ENCODE data around the gene KLHL35.

The KLHL35 gene

GRCh38 chr11:75449776-75450175, 16.8 kb upstream of the KLHL35 start:
- H3K4me3 ChIP-seq (ENCODE audit: control insufficient read depth in 1 of 7, extremely low read depth in 1 of 7, insufficient read depth in 4 of 7, low read depth in 2 of 7, low read length in 6 of 7), result no peak overlapping the region
- ChIA-PET POLR2A (no interaction called here), CTCF (interaction anchor here (1.5 to 2.5 kb wide), 2 partner anchors 80 to 85 kb away, joined by 5 to 8 read pairs; no protein-coding TSS in a partner anchor)
- no peak overlapping the region for H3K27ac ChIP-seq (ENCODE audit: insufficient read depth in 1 of 2, low read depth in 1 of 2, low read length in 2 of 2, poor library complexity in 1 of 2, severe bottlenecking in 2 of 2)
- no peaks in the 10 kb centered on the region for H3K9me3 ChIP-seq (ENCODE audit: control extremely low read depth in 1 of 5, control insufficient read depth in 4 of 5, insufficient read depth in 2 of 5, low read depth in 1 of 5, low read length in 4 of 5)
- H3K27me3 ChIP-seq (replicated peaks in 2 of 5; ENCODE audit: control insufficient read depth in 4 of 5, insufficient read depth in 5 of 5, low read length in 4 of 5), result no peaks in the 10 kb centered on the region
- no peak for DNase-seq
- 98% methylated on average over 11 of the region's 11 CpGs for WGBS (ENCODE audit: insufficient coverage)
- no peaks in the 10 kb centered on the region for H3K36me3 ChIP-seq (ENCODE audit: control insufficient read depth in 4 of 4, insufficient read depth in 4 of 4, low read length in 3 of 4)
- H3K4me1 ChIP-seq (ENCODE audit: control extremely low read depth in 1 of 4, control insufficient read depth in 4 of 4, insufficient read depth in 4 of 4, low read length in 3 of 4), result no peaks in the 10 kb centered on the region

GRCh38 chr11:75449271-75449670, 16.3 kb upstream of the KLHL35 start:
- ChIA-PET POLR2A (no interaction called here), CTCF (interaction anchor here (0.7 to 2.5 kb wide), 4 partner anchors 40 to 85 kb away, joined by 3 to 8 read pairs (median 4); no protein-coding TSS in a partner anchor)
- 100% methylated on average over 7 of the region's 10 CpGs for WGBS (ENCODE audit: insufficient coverage)
- H3K4me3 ChIP-seq (ENCODE audit: control insufficient read depth in 1 of 7, extremely low read depth in 1 of 7, insufficient read depth in 4 of 7, low read depth in 2 of 7, low read length in 6 of 7), result no peak overlapping the region
- H3K27me3 ChIP-seq (replicated peaks in 2 of 5; ENCODE audit: control insufficient read depth in 4 of 5, insufficient read depth in 5 of 5, low read length in 4 of 5), result no peaks in the 10 kb centered on the region
- H3K9me3 ChIP-seq (ENCODE audit: control extremely low read depth in 1 of 5, control insufficient read depth in 4 of 5, insufficient read depth in 2 of 5, low read depth in 1 of 5, low read length in 4 of 5), result no peaks in the 10 kb centered on the region
- H3K27ac ChIP-seq (ENCODE audit: insufficient read depth in 1 of 2, low read depth in 1 of 2, low read length in 2 of 2, poor library complexity in 1 of 2, severe bottlenecking in 2 of 2), result no peak overlapping the region
- no peaks in the 10 kb centered on the region for H3K4me1 ChIP-seq (ENCODE audit: control extremely low read depth in 1 of 4, control insufficient read depth in 4 of 4, insufficient read depth in 4 of 4, low read length in 3 of 4)
- no peak for DNase-seq
- H3K36me3 ChIP-seq (ENCODE audit: control insufficient read depth in 4 of 4, insufficient read depth in 4 of 4, low read length in 3 of 4), result no peaks in the 10 kb centered on the region

- H3K4me1 ChIP-seq (ENCODE audit: control extremely low read depth in 1 of 4, control insufficient read depth in 4 of 4, insufficient read depth in 4 of 4, low read length in 3 of 4), result no peaks in the 10 kb centered on the region
- no peak overlapping the region for H3K4me3 ChIP-seq (ENCODE audit: control insufficient read depth in 1 of 7, extremely low read depth in 1 of 7, insufficient read depth in 4 of 7, low read depth in 2 of 7, low read length in 6 of 7)
- DNase-seq, result no peak
- H3K27me3 ChIP-seq (replicated peaks in 2 of 5; ENCODE audit: control insufficient read depth in 4 of 5, insufficient read depth in 5 of 5, low read length in 4 of 5), result no peaks in the 10 kb centered on the region
- ChIA-PET CTCF (interaction anchor here (1.0 kb wide), 1 partner anchor 97 kb away, joined by 3 read pairs; no protein-coding TSS in a partner anchor), POLR2A (no interaction called here)
- no CpG with 5 or more reads among the region's 5 CpGs for WGBS (ENCODE audit: insufficient coverage)
- no peaks in the 10 kb centered on the region for H3K36me3 ChIP-seq (ENCODE audit: control insufficient read depth in 4 of 4, insufficient read depth in 4 of 4, low read length in 3 of 4)
- H3K9me3 ChIP-seq (ENCODE audit: control extremely low read depth in 1 of 5, control insufficient read depth in 4 of 5, insufficient read depth in 2 of 5, low read depth in 1 of 5, low read length in 4 of 5), result no peaks in the 10 kb centered on the region
- no peak overlapping the region for H3K27ac ChIP-seq (ENCODE audit: insufficient read depth in 1 of 2, low read depth in 1 of 2, low read length in 2 of 2, poor library complexity in 1 of 2, severe bottlenecking in 2 of 2)
These were observed 14.4 kb upstream of the KLHL35 start for GRCh38 chr11:75447415-75447814.

GRCh38 chr11:75445315-75445953, 12.4 kb upstream of the KLHL35 start:
- no peaks in the 10 kb centered on the region for H3K27me3 ChIP-seq (replicated peaks in 2 of 5; ENCODE audit: control insufficient read depth in 4 of 5, insufficient read depth in 5 of 5, low read length in 4 of 5)
- H3K4me1 ChIP-seq (ENCODE audit: control extremely low read depth in 1 of 4, control insufficient read depth in 4 of 4, insufficient read depth in 4 of 4, low read length in 3 of 4), result no peaks in the 10 kb centered on the region
- no peak overlapping the region for H3K27ac ChIP-seq (ENCODE audit: insufficient read depth in 1 of 2, low read depth in 1 of 2, low read length in 2 of 2, poor library complexity in 1 of 2, severe bottlenecking in 2 of 2)
- POLR2A ChIA-PET, result no interaction called here
- no peaks in the 10 kb centered on the region for H3K9me3 ChIP-seq (ENCODE audit: control extremely low read depth in 1 of 5, control insufficient read depth in 4 of 5, insufficient read depth in 2 of 5, low read depth in 1 of 5, low read length in 4 of 5)
- CTCF ChIA-PET, result interaction anchor here (0.6 to 9.2 kb wide), 32 partner anchors 9 to 428 kb away, joined by 3 to 229 read pairs (median 5); partner anchors contain the start of gene GDPD5
- 33% methylated on average over 3 of the region's 6 CpGs for WGBS (ENCODE audit: insufficient coverage)
- no peak overlapping the region for H3K4me3 ChIP-seq (ENCODE audit: control insufficient read depth in 1 of 7, extremely low read depth in 1 of 7, insufficient read depth in 4 of 7, low read depth in 2 of 7, low read length in 6 of 7)
- peak; percentile 48 to 71 (median 63) for DNase-seq
- no peaks in the 10 kb centered on the region for H3K36me3 ChIP-seq (ENCODE audit: control insufficient read depth in 4 of 4, insufficient read depth in 4 of 4, low read length in 3 of 4)

- H3K27ac ChIP-seq (ENCODE audit: insufficient read depth in 1 of 2, low read depth in 1 of 2, low read length in 2 of 2, poor library complexity in 1 of 2, severe bottlenecking in 2 of 2), result no peak overlapping the region
- ChIA-PET CTCF (interaction anchor here (1.0 to 9.2 kb wide), 8 partner anchors 12 to 163 kb away, joined by 3 to 229 read pairs (median 6); partner anchors contain the start of gene GDPD5), POLR2A (no interaction called here)
- H3K9me3 ChIP-seq (ENCODE audit: control extremely low read depth in 1 of 5, control insufficient read depth in 4 of 5, insufficient read depth in 2 of 5, low read depth in 1 of 5, low read length in 4 of 5), result no peaks in the 10 kb centered on the region
- no peaks in the 10 kb centered on the region for H3K27me3 ChIP-seq (replicated peaks in 2 of 5; ENCODE audit: control insufficient read depth in 4 of 5, insufficient read depth in 5 of 5, low read length in 4 of 5)
- H3K4me3 ChIP-seq (ENCODE audit: control insufficient read depth in 1 of 7, extremely low read depth in 1 of 7, insufficient read depth in 4 of 7, low read depth in 2 of 7, low read length in 6 of 7), result no peak overlapping the region
- H3K4me1 ChIP-seq (ENCODE audit: control extremely low read depth in 1 of 4, control insufficient read depth in 4 of 4, insufficient read depth in 4 of 4, low read length in 3 of 4), result no peaks in the 10 kb centered on the region
- no peaks in the 10 kb centered on the region for H3K36me3 ChIP-seq (ENCODE audit: control insufficient read depth in 4 of 4, insufficient read depth in 4 of 4, low read length in 3 of 4)
- no peak for DNase-seq
- WGBS (ENCODE audit: insufficient coverage), result 85% methylated on average over 10 of the region's 12 CpGs
These were observed 10.0 kb upstream of the KLHL35 start for GRCh38 chr11:75443043-75443442.

- Histone ChIP-seq H3K9me3 (ENCODE audit: control extremely low read depth in 1 of 5, control insufficient read depth in 4 of 5, insufficient read depth in 2 of 5, low read depth in 1 of 5, low read length in 4 of 5) (no peaks in the 10 kb centered on the region), H3K4me1 (ENCODE audit: control extremely low read depth in 1 of 4, control insufficient read depth in 4 of 4, insufficient read depth in 4 of 4, low read length in 3 of 4) (no peaks in the 10 kb centered on the region), H3K27me3 (replicated peaks in 2 of 5; ENCODE audit: control insufficient read depth in 4 of 5, insufficient read depth in 5 of 5, low read length in 4 of 5) (no peaks in the 10 kb centered on the region), H3K27ac (ENCODE audit: insufficient read depth in 1 of 2, low read depth in 1 of 2, low read length in 2 of 2, poor library complexity in 1 of 2, severe bottlenecking in 2 of 2) (no peak overlapping the region), H3K36me3 (ENCODE audit: control insufficient read depth in 4 of 4, insufficient read depth in 4 of 4, low read length in 3 of 4) (no peaks in the 10 kb centered on the region), H3K4me3 (ENCODE audit: control insufficient read depth in 1 of 7, extremely low read depth in 1 of 7, insufficient read depth in 4 of 7, low read depth in 2 of 7, low read length in 6 of 7) (no peak overlapping the region)
- WGBS (ENCODE audit: insufficient coverage), result 94% methylated on average over 15 of the region's 15 CpGs
- DNase-seq, result no peak
- CTCF ChIA-PET, result interaction anchor here (1.0 to 9.2 kb wide), 6 partner anchors 11 to 162 kb away, joined by 3 to 229 read pairs (median 3); no protein-coding TSS in a partner anchor
- POLR2A ChIA-PET, result no interaction called here
These were observed 9.3 kb upstream of the KLHL35 start for GRCh38 chr11:75442161-75442885.

- no peaks in the 10 kb centered on the region for H3K27me3 ChIP-seq (replicated peaks in 2 of 5; ENCODE audit: control insufficient read depth in 4 of 5, insufficient read depth in 5 of 5, low read length in 4 of 5)
- no peaks in the 10 kb centered on the region for H3K9me3 ChIP-seq (ENCODE audit: control extremely low read depth in 1 of 5, control insufficient read depth in 4 of 5, insufficient read depth in 2 of 5, low read depth in 1 of 5, low read length in 4 of 5)
- H3K4me3 ChIP-seq (ENCODE audit: control insufficient read depth in 1 of 7, extremely low read depth in 1 of 7, insufficient read depth in 4 of 7, low read depth in 2 of 7, low read length in 6 of 7), result no peak overlapping the region
- 98% methylated on average over 7 of the region's 7 CpGs for WGBS (ENCODE audit: insufficient coverage)
- no peak for DNase-seq
- H3K4me1 ChIP-seq (ENCODE audit: control extremely low read depth in 1 of 4, control insufficient read depth in 4 of 4, insufficient read depth in 4 of 4, low read length in 3 of 4), result no peaks in the 10 kb centered on the region
- ChIA-PET CTCF (interaction anchor here (1.3 to 9.2 kb wide), 5 partner anchors 11 to 162 kb away, joined by 3 to 229 read pairs (median 4); no protein-coding TSS in a partner anchor), POLR2A (interaction anchor here (0.7 kb wide), 1 partner anchor 47 kb away, joined by 3 read pairs; no protein-coding TSS in a partner anchor)
- H3K36me3 ChIP-seq (ENCODE audit: control insufficient read depth in 4 of 4, insufficient read depth in 4 of 4, low read length in 3 of 4), result no peaks in the 10 kb centered on the region
- H3K27ac ChIP-seq (ENCODE audit: insufficient read depth in 1 of 2, low read depth in 1 of 2, low read length in 2 of 2, poor library complexity in 1 of 2, severe bottlenecking in 2 of 2), result no peak overlapping the region
These were observed 8.8 kb upstream of the KLHL35 start for GRCh38 chr11:75441804-75442132.

Data from common myeloid progenitor, CD34-positive (primary cell).